Heart right ventricle (tissue), 16 donors: ENCODE data around the gene CASKIN1. TPM values are rescaled to one million over a fixed set of nuclear protein-coding genes. Genes with fewer than 3 reads are reported as not detected.

ENCODE experiments used
- ATAC-seq, 8 donors: fragments of 200-7000 bp; cut with Tn5 transposase; one replicate each; pipeline ENCODE4 v1.9.1; 2020; ENCODE audit warnings: mild to moderate bottlenecking in 8 of 8, moderate library complexity in 8 of 8, moderate number of reproducible peaks in 1 of 8
- DNase-seq, 2 donors: peaks; one replicate each; pipeline ENCODE4 v3.0.0-alpha.2; 2020
- H3K27ac ChIP-seq, 10 donors: fragments of 200-600 bp; sonication (generic) in 2 of 10; one replicate each; pipeline versions ENCODE4 v1.5.0 to v1.8.0; 2020 to 2022; ENCODE audit warnings: mild to moderate bottlenecking in 3 of 10
- H3K27me3 ChIP-seq, 7 donors: fragments of 200-600 bp; one replicate each; pipeline ENCODE4 v1.8.0; 2021 to 2022; ENCODE audit warnings: mild to moderate bottlenecking in 2 of 7
- H3K36me3 ChIP-seq, 9 donors: fragments of 200-600 bp; sonication (generic) in 1 of 9; one replicate each; pipeline versions ENCODE4 v1.5.0 to v1.8.0; 2020 to 2022; ENCODE audit warnings: mild to moderate bottlenecking in 2 of 9
- H3K4me1 ChIP-seq, 9 donors: fragments of 200-600 bp; sonication (generic) in 1 of 9; one replicate each; pipeline versions ENCODE4 v1.5.0 to v1.8.0; 2020 to 2022; ENCODE audit warnings: mild to moderate bottlenecking in 4 of 9
- H3K4me3 ChIP-seq, 10 donors: fragments of 200-600 bp; sonication (generic) in 2 of 10; one replicate each; pipeline versions ENCODE4 v1.5.0 to v1.8.0; 2020 to 2022; ENCODE audit warnings: mild to moderate bottlenecking in 7 of 10, moderate library complexity in 2 of 10
- H3K9me3 ChIP-seq, 11 donors: fragments of 200-600 bp in 10 of 11; sonication (generic) in 2 of 11; one replicate each; pipeline versions ENCODE4 v1.5.0 to v1.8.0; 2013 to 2022; ENCODE audit warnings: mild to moderate bottlenecking in 2 of 11, control low read depth in 1 of 11, moderate library complexity in 1 of 11
- CTCF ChIP-seq, 9 donors: fragments of 200-600 bp; sonication (generic) in 2 of 9; IDR thresholded peaks; one replicate each; pipeline versions ENCODE4 v1.5.0 to v1.8.0; 2021 to 2022; ENCODE audit warnings: antibody characterized with exemption in 9 of 9, mild to moderate bottlenecking in 5 of 9, moderate library complexity in 1 of 9
- WGBS, 2 donors: extraction: QIAGEN DNeasy Blood & Tissue Kit; methylation state at CpG; one replicate each; pipeline ENCODE4 v1.1.7; 2013; ENCODE audit warnings: inconsistent platforms in 1 of 2; 5-methylcytosine and 5-hydroxymethylcytosine counted together
- intact Hi-C, 10 donors: fragments of 100-400 bp; cut with DNase I; formaldehyde crosslinking; loops; one replicate each; pipeline versions ENCODE4 v1.11.1 to v1.14.2; 2022
- polyA plus RNA-seq, 2 donors: library from polyadenylated mRNA; stranded (reverse); fragments of 200-250 nt; gene quantifications; one replicate each; pipeline ENCODE4 v1.2.3, GENCODE V29; 2013
- total RNA-seq, 10 donors: library from RNA; stranded (reverse); fragmentation: NEBNext Ultra II Directional in 3 of 10; extraction: Animal tissue kit (Norgen Biotek cat#: 25700) in 3 of 10; gene quantifications; one replicate each; pipeline versions ENCODE4 v1.2.1 to v1.2.4, GENCODE V29; 2021 to 2023
- donor health status: Arrhythmogenic right ventricular cardiomyopathy.
- donor health status: ischemic (EF 13 %, LVEDD 7.1; RV severe dilation, severe dysfunction).
- donor health status: healthy with polysubstance abuse.
- donor health status: DM: no; HTN: yes; CAD: no.
- donor health status: DM: no; HTN: no; CAD: no.
- donor health status: ischemic (EF 25% LVEDD 6.9; RV normal size, moderate dysfunction).
- donor health status: ischemic (EF 25% LVEDD 5.7; RV mildly dilated, moderate dysfunction).
- donor health status: healthy.
- donor health status: DM: yes; HTN: yes; CAD: no.
- donor health status: Ischemic cardiomyopathy.
- donor health status: ischemic (EF 35%, LVEDD 5.7; RV mildly dilated, moderate dysfunction).
- donor health status: nonischemic (EF 11% LVEDD 7.7; RV severe dilation, severe dysfunction).
- donor health status: DM: yes; HTN: yes; CAD: no.
- donor health status: PGD.
- donor health status: ischemic (EF 29% LVEDD 5.4; RV normal size, mild dysfunction).
- donor health status: nonischemic (EF 23%, LVEDD 6.1; RV moderate dilation, normal function).

The CASKIN1 gene
- total and polyA plus RNA-seq, 12 donors = 0.24 to 6.0 (median 1.1) TPM

GRCh38 chr16:2209258-2210008 is 13.0 kb upstream of the CASKIN1 start:
- ATAC-seq = no peak
- no peaks in the 10 kb centered on the region for H3K9me3 ChIP-seq
- 90 to 92% methylated on average over 29 of the region's 29 CpGs for WGBS, 2 donors
- no peak overlapping the region for H3K4me3 ChIP-seq
- peaks cover 0 to 39% (median 18%) of the 10 kb centered on the region in 9 donors for H3K36me3 ChIP-seq
- intact Hi-C loops = loop anchor here in 1 of 10 donors (5.0 kb wide), 1 partner anchor 52 kb away; the partner anchor contains the start of gene TRAF7
- no peak overlapping the region for H3K27ac ChIP-seq
- TF ChIP-seq CTCF (IDR thresholded peaks at IDR 0.05) = no peak
- peaks cover 27 to 66% (median 47%) of the 10 kb centered on the region in 9 donors for H3K4me1 ChIP-seq
- H3K27me3 ChIP-seq = no peaks in the 10 kb centered on the region
- DNase-seq = no peak

- TF ChIP-seq CTCF (IDR thresholded peaks at IDR 0.05) = no peak
- H3K4me3 ChIP-seq = no peak overlapping the region
- H3K36me3 ChIP-seq = peaks cover 0 to 39% (median 18%) of the 10 kb centered on the region in 9 donors
- no peak for ATAC-seq
- intact Hi-C loops = loop anchor here in 1 of 10 donors (5.0 kb wide), 1 partner anchor 51 kb away; the partner anchor contains the start of gene TRAF7
- H3K27ac ChIP-seq = no peak overlapping the region
- H3K4me1 ChIP-seq = peaks cover 26 to 62% (median 43%) of the 10 kb centered on the region in 9 donors
- no peak for DNase-seq
- WGBS, 2 donors = 93 to 95% methylated on average over 9 of the region's 9 CpGs
- no peaks in the 10 kb centered on the region for H3K9me3 ChIP-seq
- H3K27me3 ChIP-seq = no peaks in the 10 kb centered on the region
Observed at GRCh38 chr16:2208772-2209171, 12.4 kb upstream of the CASKIN1 start.

DNA sequence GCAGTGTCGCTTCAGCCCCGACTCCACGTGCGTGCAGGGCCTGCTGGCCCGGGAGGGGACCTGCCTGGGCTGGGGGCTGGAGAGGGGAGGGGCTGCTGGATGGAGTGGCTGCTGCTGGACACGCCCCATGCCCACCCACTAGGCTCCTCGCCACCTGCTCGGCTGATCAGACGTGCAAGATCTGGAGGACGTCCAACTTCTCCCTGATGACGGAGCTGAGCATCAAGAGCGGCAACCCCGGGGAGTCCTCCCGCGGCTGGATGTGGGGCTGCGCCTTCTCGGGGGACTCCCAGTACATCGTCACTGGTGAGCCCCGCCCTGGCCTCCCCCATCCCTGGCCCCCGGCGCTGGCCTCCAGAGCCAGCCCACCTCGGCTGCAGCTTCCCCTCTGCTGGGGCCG is 11.9 kb upstream of the CASKIN1 start:
- no peaks in the 10 kb centered on the region for H3K9me3 ChIP-seq
- ATAC-seq (no peak), DNase-seq (no peak)
- TF ChIP-seq CTCF (IDR thresholded peaks at IDR 0.05) = no peak
- H3K4me1 ChIP-seq = peaks cover 21 to 58% (median 39%) of the 10 kb centered on the region in 9 donors
- no peaks in the 10 kb centered on the region for H3K27me3 ChIP-seq
- intact Hi-C loops = loop anchor here in 1 of 10 donors (5.0 kb wide), 1 partner anchor 51 kb away; the partner anchor contains the start of gene TRAF7
- no peak overlapping the region for H3K4me3 ChIP-seq
- WGBS, 2 donors = 69 to 72% methylated on average over 23 of the region's 23 CpGs
- no peak overlapping the region for H3K27ac ChIP-seq
- peaks cover 0 to 39% (median 18%) of the 10 kb centered on the region in 9 donors for H3K36me3 ChIP-seq

GRCh38 chr16:2207872-2208271 is 11.5 kb upstream of the CASKIN1 start:
- H3K27me3 ChIP-seq = no peaks in the 10 kb centered on the region
- H3K4me1 ChIP-seq = peaks cover 17 to 53% (median 34%) of the 10 kb centered on the region in 9 donors
- ATAC-seq = no peak
- H3K9me3 ChIP-seq = no peaks in the 10 kb centered on the region
- 90% methylated on average over 9 of the region's 9 CpGs for WGBS, 2 donors
- peaks cover 0 to 39% (median 18%) of the 10 kb centered on the region in 9 donors for H3K36me3 ChIP-seq
- no peak for DNase-seq
- H3K4me3 ChIP-seq = no peak overlapping the region
- intact Hi-C loops = loop anchor here in 1 of 10 donors (5.0 kb wide), 1 partner anchor 51 kb away; the partner anchor contains the start of gene TRAF7
- no peak for TF ChIP-seq CTCF (IDR thresholded peaks at IDR 0.05)
- H3K27ac ChIP-seq = no peak overlapping the region
